Endothelial cell of umbilical vein (primary cell): ENCODE results near the gene KAZN. TPM values are rescaled to one million over a fixed set of nuclear protein-coding genes. Genes with fewer than 3 reads are reported as not detected.

ENCODE experiments used
- BruUV-seq: library from RNA; stranded (reverse); fragments of 400-500 nt; replicated peaks from 2 replicates; lab custom pipeline; 2021; lab: Mats Ljungman, UMichigan
- CTCF ChIA-PET: fragments of 300-600, 350-600 bp; sonication (Branson Sonifier 250); formaldehyde crosslinking; loops from one replicate; lab custom pipeline; 2021; ENCODE audit warnings: antibody characterized with exemption, inconsistent platforms; lab: Charles Lee
- POLR2A ChIA-PET: fragments of 300-600, 350-600 bp; sonication (Branson Sonifier 250); formaldehyde crosslinking; loops from one replicate; lab custom pipeline; 2021; ENCODE audit warnings: antibody characterized with exemption, inconsistent platforms; lab: Charles Lee
- DNase-seq: peaks from one replicate; pipeline ENCODE4 v3.0.0-alpha.2; 2011; ENCODE audit warnings: low read depth, low spot score
- FAIRE-seq: peaks from 2 replicates; lab custom pipeline; 2011; peaks lifted over from hg19 to GRCh38; lab: Jason Lieb, UNC
- H2AFZ ChIP-seq: 2 replicates; pipeline ENCODE4 v1.6.0; 2012; ENCODE audit warnings: low read depth, low read length, control low read depth, inconsistent platforms
- H3K27ac ChIP-seq: 2 replicates; pipeline ENCODE4 v1.5.1; 2011; ENCODE audit warnings: low read depth, mild to moderate bottlenecking, control low read depth, low read length, moderate library complexity; ENCODE audit not compliant: insufficient read depth
- H3K27me3 ChIP-seq, 2 experiments: 2 replicates each; pipeline versions ENCODE4 v1.6.0 to v1.6.1; 2011; ENCODE audit warnings: low read length in 2 of 2, mixed read lengths in 1 of 2; ENCODE audit not compliant: control insufficient read depth in 2 of 2, insufficient read depth in 2 of 2
- H3K36me3 ChIP-seq, 2 experiments: 2 replicates in 1 of 2; 3 replicates in 1 of 2; pipeline ENCODE4 v1.5.1; 2011; ENCODE audit warnings: low read length in 2 of 2, mild to moderate bottlenecking in 1 of 2, moderate library complexity in 1 of 2; ENCODE audit not compliant: control insufficient read depth in 2 of 2, insufficient read depth in 2 of 2; ENCODE audit errors: extremely low read depth in 1 of 2
- H3K4me1 ChIP-seq: 3 replicates; pipeline ENCODE4 v1.5.1; 2011; ENCODE audit warnings: mild to moderate bottlenecking, low read length; ENCODE audit not compliant: control insufficient read depth, insufficient read depth; ENCODE audit errors: extremely low read depth
- H3K4me2 ChIP-seq: 2 replicates; pipeline ENCODE4 v1.6.1; 2011; ENCODE audit warnings: low read length, control low read depth, mixed read lengths; ENCODE audit not compliant: insufficient read depth
- H3K4me3 ChIP-seq, 3 experiments: fragments of 200-600 bp in 1 of 3; sonication (generic), shearing (Covaris generic) in 1 of 3; replicated peaks in 1 of 3; 2 replicates each; pipeline ENCODE4 v1.5.1; 2011 to 2016; ENCODE audit warnings: control low read depth in 3 of 3, low read length in 3 of 3, mild to moderate bottlenecking in 2 of 3, inconsistent platforms in 1 of 3, low read depth in 1 of 3, moderate library complexity in 1 of 3; ENCODE audit not compliant: insufficient read depth in 1 of 3
- H3K79me2 ChIP-seq: 2 replicates; pipeline ENCODE4 v1.6.0; 2012; ENCODE audit warnings: low read length, inconsistent platforms; ENCODE audit not compliant: control insufficient read depth, insufficient read depth
- H3K9ac ChIP-seq: replicated peaks from 2 replicates; pipeline ENCODE3; 2011; ENCODE audit warnings: low read length, control low read depth; ENCODE audit not compliant: insufficient read depth; ENCODE audit errors: extremely low read depth
- H3K9me1 ChIP-seq: replicated peaks from 3 replicates; pipeline ENCODE4 v1.6.0; 2011; ENCODE audit warnings: mild to moderate bottlenecking, low read length; ENCODE audit not compliant: control insufficient read depth, insufficient read depth; ENCODE audit errors: extremely low read depth
- H3K9me3 ChIP-seq: replicated peaks from 2 replicates; pipeline ENCODE4 v1.5.1; 2012; ENCODE audit warnings: low read length, inconsistent platforms; ENCODE audit not compliant: control insufficient read depth, insufficient read depth
- H4K20me1 ChIP-seq: replicated peaks from 2 replicates; pipeline ENCODE3; 2011; ENCODE audit warnings: mild to moderate bottlenecking, low read length; ENCODE audit not compliant: control insufficient read depth, insufficient read depth; ENCODE audit errors: extremely low read depth
- CTCF ChIP-seq, 2 donors: IDR thresholded peaks; 1 replicate in 1 of 2; 2 replicates in 1 of 2; pipeline ENCODE4 v1.5.1; 2011; ENCODE audit warnings: low read length in 2 of 2, mild to moderate bottlenecking in 2 of 2, moderate library complexity in 2 of 2, control low read depth in 1 of 2, inconsistent platforms in 1 of 2, low read depth in 1 of 2; ENCODE audit not compliant: insufficient read depth in 1 of 2; ENCODE audit errors: extremely low read depth in 1 of 2
- EZH2 ChIP-seq: IDR thresholded peaks from 2 replicates; pipeline ENCODE4 v1.6.1; 2012; ENCODE audit warnings: borderline replicate concordance, low read depth, mild to moderate bottlenecking, moderate library complexity, low read length, inconsistent platforms; ENCODE audit not compliant: severe bottlenecking
- FOS ChIP-seq: IDR thresholded peaks from 2 replicates; pipeline ENCODE4 v1.6.1; 2011; ENCODE audit warnings: mild to moderate bottlenecking, low read length, moderate library complexity, borderline replicate concordance; ENCODE audit not compliant: insufficient read depth
- GATA2 ChIP-seq: IDR thresholded peaks from 2 replicates; pipeline ENCODE4 v1.7.0; 2011; ENCODE audit warnings: low read depth, mild to moderate bottlenecking, moderate library complexity, mixed read lengths, low read length; ENCODE audit not compliant: insufficient read length, insufficient read depth
- JUN ChIP-seq: IDR thresholded peaks from 2 replicates; pipeline ENCODE4 v1.6.1; 2011; ENCODE audit warnings: borderline replicate concordance, low read depth; ENCODE audit not compliant: insufficient read length, insufficient read depth
- MAX ChIP-seq: IDR thresholded peaks from 2 replicates; pipeline ENCODE4 v1.6.1; 2011; ENCODE audit not compliant: insufficient read depth, insufficient read length
- MYC ChIP-seq: IDR thresholded peaks from one replicate; pipeline ENCODE4 v1.6.1; 2011; ENCODE audit warnings: mild to moderate bottlenecking, low read depth, low read length
- POLR2A ChIP-seq: IDR thresholded peaks from 2 replicates; pipeline ENCODE4 v1.6.1; 2012; ENCODE audit warnings: low read depth, mild to moderate bottlenecking, control low read depth, low read length
- POLR2AphosphoS5 ChIP-seq: IDR thresholded peaks from 2 replicates; pipeline ENCODE4 v1.6.1; 2012; ENCODE audit warnings: low read depth, mild to moderate bottlenecking, control low read depth, low read length, moderate library complexity; ENCODE audit not compliant: insufficient read depth
- dilution Hi-C: fragments of 300-500 bp; cut with MboI; formaldehyde crosslinking; loops from one replicate; pipeline ENCODE4 v1.15.0; 2019; ENCODE audit warnings: low sequenced_read_pairs; ENCODE audit not compliant: extremely low pct_ligation_motif_present
- intact Hi-C: fragments of 100-400 bp; cut with micrococcal nuclease; formaldehyde crosslinking; loops from one replicate; pipeline ENCODE4 v1.10.0; 2022
- polyA plus RNA-seq, 4 experiments: library from polyadenylated mRNA; depleted of rRNA in 3 of 4; stranded (reverse) in 3 of 4; unstranded in 1 of 4; fragments of >200 nt; gene quantifications; 2 replicates each; pipeline versions ENCODE4 v1.2.1 to v1.2.3, GENCODE V29; 2011 to 2012; ENCODE audit warnings: missing spikeins in 1 of 4
- total RNA-seq: library from RNA; stranded (reverse); gene quantifications from 2 replicates; pipeline ENCODE4 v1.2.3, GENCODE V29; 2021

KAZN gene
- total and polyA plus RNA-seq, 2 donors (not counting 3 experiments of a cell fraction or from before 2014, with no cell fraction given) = 1.6 to 5.8 TPM

- dilution Hi-C loops = no loop called here
- H3K27me3 ChIP-seq = no peaks in the 10 kb centered on the region
- H3K4me2 ChIP-seq = no peak overlapping the region
- no peaks in the 10 kb centered on the region for H3K4me1 ChIP-seq
- no peaks in the 10 kb centered on the region for H3K79me2 ChIP-seq
- H2AFZ ChIP-seq = no peak overlapping the region
- H3K27ac ChIP-seq = no peak overlapping the region
- FAIRE-seq (no peak), DNase-seq (no peak)
- no peak overlapping the region for H3K4me3 ChIP-seq
- no peak overlapping the region for H3K9ac ChIP-seq
- POLR2A ChIA-PET = no interaction called here
- H3K9me3 ChIP-seq = no peaks in the 10 kb centered on the region
- intact Hi-C loops = loop anchor here (5.0 kb wide), 1 partner anchor 1237 kb away; no protein-coding TSS in a partner anchor
- CTCF ChIA-PET = no interaction called here
- BruUV-seq = no TSS peak
- H4K20me1 ChIP-seq = no peaks in the 10 kb centered on the region
- no peaks in the 10 kb centered on the region for H3K9me1 ChIP-seq
- no peaks in the 10 kb centered on the region for H3K36me3 ChIP-seq
- TF ChIP-seq POLR2AphosphoS5 (no peak), CTCF (IDR thresholded peaks at IDR 0.05; ENCODE audit: extremely low read depth in 1 of 2, insufficient read depth in 1 of 2, low read depth in 1 of 2, low read length in 2 of 2) (no peak), EZH2 (no peak), JUN (no peak), MAX (no peak), POLR2A (no peak), MYC (no peak), GATA2 (no peak), FOS (no peak)
Observed at GRCh38 chr1:15049067-15049466, 450.6 kb downstream of the KAZN start.
